Stomach (tissue), 9 donors: ENCODE data around the gene CAPN10. TPM values are rescaled to one million over a fixed set of nuclear protein-coding genes. Genes with fewer than 3 reads are reported as not detected.

Experiments used
- DNase-seq, 2 donors: peaks; one replicate each; pipeline versions ENCODE4 v3.0.0 to v3.0.0-alpha.2; 2013 to 2019
- H3K27ac ChIP-seq, 5 donors: fragments of 200-600 bp in 4 of 5; sonication (generic) in 4 of 5; one replicate each; pipeline ENCODE4 v1.5.1; 2013 to 2019; ENCODE audit warnings: mild to moderate bottlenecking in 1 of 5, moderate library complexity in 1 of 5
- H3K27me3 ChIP-seq, 3 donors: fragments of 200-600 bp; sonication (generic); one replicate each; pipeline ENCODE4 v1.5.1; 2017 to 2019; ENCODE audit warnings: mixed run types in 1 of 3
- H3K36me3 ChIP-seq, 4 donors: fragments of 200-600 bp; sonication (generic); 1 replicate in 3 of 4; 2 replicates in 1 of 4; pipeline ENCODE4 v1.5.1; 2016 to 2019
- H3K4me1 ChIP-seq, 4 donors: fragments of 200-600 bp; sonication (generic); one replicate each; pipeline ENCODE4 v1.5.1; 2016 to 2019
- H3K4me3 ChIP-seq, 4 donors: fragments of 200-600 bp; sonication (generic) in 3 of 4; one replicate each; pipeline ENCODE4 v1.5.1; 2016 to 2019; ENCODE audit warnings: mild to moderate bottlenecking in 1 of 4
- H3K9me3 ChIP-seq, 4 donors: fragments of 200-600 bp; sonication (generic); one replicate each; pipeline ENCODE4 v1.5.1; 2016 to 2019
- EP300 ChIP-seq: sonication (generic); formaldehyde crosslinking; IDR thresholded peaks from one replicate; pipeline ENCODE4 v1.6.1; 2017; ENCODE audit warnings: antibody characterized with exemption
- POLR2A ChIP-seq, 4 donors: fragments of 450-650 bp; IDR thresholded peaks; one replicate each; pipeline ENCODE4 v1.6.1; 2016; ENCODE audit warnings: antibody characterized with exemption in 4 of 4, control low read depth in 2 of 4, mild to moderate bottlenecking in 1 of 4, moderate library complexity in 1 of 4
- POLR2AphosphoS5 ChIP-seq, 3 donors: sonication (generic); formaldehyde crosslinking; IDR thresholded peaks; one replicate each; pipeline ENCODE4 v1.6.1; 2016; ENCODE audit warnings: antibody characterized with exemption in 3 of 3
- WGBS, 5 donors: extraction: QIAGEN DNeasy Blood & Tissue Kit in 3 of 5; methylation state at CpG; one replicate each; pipeline versions ENCODE4 v1.1.5 to v1.1.7; 2013 to 2018; 5-methylcytosine and 5-hydroxymethylcytosine counted together
- intact Hi-C: fragments of 100-400 bp; cut with DNase I; formaldehyde crosslinking; loops from one replicate; pipeline ENCODE4 v1.15.1; 2023; ENCODE audit warnings: low total_unique reads
- polyA plus RNA-seq, 3 donors: library from polyadenylated mRNA; stranded (reverse); fragments of 200-250 nt; gene quantifications; one replicate each; pipeline ENCODE4 v1.2.3, GENCODE V29; 2013
- total RNA-seq, 5 donors: library from RNA; depleted of rRNA; stranded (reverse); fragments of >200 nt; gene quantifications; one replicate each; pipeline versions ENCODE4 v1.1.0 to v1.2.3, GENCODE V29; 2014 to 2016
- TF ChIP-seq, protein P1 (sequence below), 7 experiments: fragments of 450-650 bp in 4 of 7; fragments of 200-600 bp in 3 of 7; sonication (generic) in 3 of 7; IDR thresholded peaks; one replicate each; pipeline ENCODE4 v1.5.1; 2016 to 2019; ENCODE audit warnings: antibody characterized with exemption in 7 of 7, control low read depth in 2 of 7, mild to moderate bottlenecking in 1 of 7
- donor health status: healthy with polysubstance abuse.
- donor health status: Bipolar disorder and iron deficiency.
- donor health status: healthy.

The CAPN10 gene
- total and polyA plus RNA-seq, 8 donors = 17.7 to 197 (median 36.6) TPM

DNA sequence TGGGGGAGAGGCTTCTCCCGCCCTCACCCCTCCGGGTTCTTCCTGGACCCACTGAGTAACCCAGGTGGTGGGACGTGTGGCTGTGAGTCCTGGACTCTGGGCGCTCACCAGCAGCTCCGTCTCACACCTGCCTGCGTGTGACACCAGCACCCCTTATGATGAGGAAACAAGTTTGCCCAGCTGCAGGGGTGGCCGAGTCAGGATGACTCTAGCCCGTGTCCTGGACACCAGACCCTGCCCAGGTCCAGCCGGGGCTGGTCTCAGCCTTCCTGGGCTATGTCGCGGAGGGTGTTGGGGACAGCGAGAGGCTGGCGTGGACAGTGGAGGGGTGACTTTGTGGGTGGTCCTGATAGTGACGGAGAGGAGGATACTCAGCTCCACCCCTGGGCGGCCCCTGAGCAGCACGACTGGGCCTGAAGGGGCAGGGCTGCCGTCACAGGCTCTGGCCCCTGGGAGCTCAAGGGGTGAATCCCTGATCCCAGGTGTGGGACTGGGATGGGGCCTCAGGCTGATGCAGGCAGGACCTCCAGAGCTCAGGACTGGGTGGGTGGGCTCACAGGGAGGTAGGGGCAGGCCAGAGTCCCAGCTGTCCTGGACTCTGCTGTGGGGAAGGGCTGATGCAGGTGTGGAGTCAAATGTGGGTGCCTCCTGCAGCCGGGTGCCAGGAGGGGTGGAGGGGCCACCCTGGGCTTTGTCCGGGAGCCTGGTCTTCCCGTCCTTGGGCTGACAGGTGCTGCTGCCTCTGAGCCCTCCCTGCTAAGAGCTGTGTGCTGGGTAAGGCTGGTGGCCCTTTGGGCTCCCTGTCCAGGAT is 42.5 kb downstream of the CAPN10 start:
- Histone ChIP-seq H3K27ac (no peak overlapping the region), H3K4me1 (peaks cover 0 to 13% (median 6%) of the 10 kb centered on the region in 4 donors), H3K9me3 (peaks cover 0 to 10% (median 6%) of the 10 kb centered on the region in 4 donors), H3K4me3 (no peak overlapping the region), H3K36me3 (peaks cover 0 to 23% (median 18%) of the 10 kb centered on the region in 4 donors), H3K27me3 (peaks cover 0 to 12% (median 0%) of the 10 kb centered on the region in 3 donors)
- no peak for TF ChIP-seq POLR2AphosphoS5 (IDR thresholded peaks at IDR 0.05)
- no peak for TF ChIP-seq POLR2A (IDR thresholded peaks at IDR 0.05)
- no peak for TF ChIP-seq EP300
- TF ChIP-seq, protein P1, sequence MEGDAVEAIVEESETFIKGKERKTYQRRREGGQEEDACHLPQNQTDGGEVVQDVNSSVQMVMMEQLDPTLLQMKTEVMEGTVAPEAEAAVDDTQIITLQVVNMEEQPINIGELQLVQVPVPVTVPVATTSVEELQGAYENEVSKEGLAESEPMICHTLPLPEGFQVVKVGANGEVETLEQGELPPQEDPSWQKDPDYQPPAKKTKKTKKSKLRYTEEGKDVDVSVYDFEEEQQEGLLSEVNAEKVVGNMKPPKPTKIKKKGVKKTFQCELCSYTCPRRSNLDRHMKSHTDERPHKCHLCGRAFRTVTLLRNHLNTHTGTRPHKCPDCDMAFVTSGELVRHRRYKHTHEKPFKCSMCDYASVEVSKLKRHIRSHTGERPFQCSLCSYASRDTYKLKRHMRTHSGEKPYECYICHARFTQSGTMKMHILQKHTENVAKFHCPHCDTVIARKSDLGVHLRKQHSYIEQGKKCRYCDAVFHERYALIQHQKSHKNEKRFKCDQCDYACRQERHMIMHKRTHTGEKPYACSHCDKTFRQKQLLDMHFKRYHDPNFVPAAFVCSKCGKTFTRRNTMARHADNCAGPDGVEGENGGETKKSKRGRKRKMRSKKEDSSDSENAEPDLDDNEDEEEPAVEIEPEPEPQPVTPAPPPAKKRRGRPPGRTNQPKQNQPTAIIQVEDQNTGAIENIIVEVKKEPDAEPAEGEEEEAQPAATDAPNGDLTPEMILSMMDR (IDR thresholded peaks at IDR 0.05) = no peak
- 71 to 78% (median 76%) methylated on average over 9 to 20 of the region's 20 CpGs for WGBS, 5 donors
- intact Hi-C loops = no loop called here
- DNase-seq = no peak

DNA sequence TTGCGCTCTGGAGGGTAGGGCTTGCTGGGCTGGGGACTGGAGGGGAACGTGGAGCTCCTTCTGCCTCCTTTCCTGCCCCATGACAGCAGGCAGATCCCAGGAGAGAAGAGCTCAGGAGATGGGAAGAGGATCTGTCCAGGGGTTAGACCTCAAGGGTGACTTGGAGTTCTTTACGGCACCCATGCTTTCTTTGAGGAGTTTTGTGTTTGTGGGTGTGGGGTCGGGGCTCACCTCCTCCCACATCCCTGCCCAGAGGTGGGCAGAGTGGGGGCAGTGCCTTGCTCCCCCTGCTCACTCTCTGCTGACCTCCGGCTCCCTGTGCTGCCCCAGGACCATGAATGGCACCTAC is 43.1 kb downstream of the CAPN10 start:
- no peak for DNase-seq
- Histone ChIP-seq H3K4me3 (no peak overlapping the region), H3K4me1 (peaks cover 0 to 13% (median 5%) of the 10 kb centered on the region in 4 donors), H3K36me3 (peaks cover 0 to 23% (median 18%) of the 10 kb centered on the region in 4 donors), H3K27ac (no peak overlapping the region), H3K9me3 (peaks cover 0 to 14% (median 8%) of the 10 kb centered on the region in 4 donors), H3K27me3 (peaks cover 0 to 10% (median 0%) of the 10 kb centered on the region in 3 donors)
- intact Hi-C loops = no loop called here
- TF ChIP-seq POLR2A (IDR thresholded peaks at IDR 0.05) (no peak), EP300 (no peak), POLR2AphosphoS5 (IDR thresholded peaks at IDR 0.05) (no peak)
- TF ChIP-seq, protein P1 (IDR thresholded peaks at IDR 0.05) = no peak
- WGBS, 5 donors = 86 to 90% (median 88%) methylated on average over 4 to 5 of the region's 5 CpGs

DNA sequence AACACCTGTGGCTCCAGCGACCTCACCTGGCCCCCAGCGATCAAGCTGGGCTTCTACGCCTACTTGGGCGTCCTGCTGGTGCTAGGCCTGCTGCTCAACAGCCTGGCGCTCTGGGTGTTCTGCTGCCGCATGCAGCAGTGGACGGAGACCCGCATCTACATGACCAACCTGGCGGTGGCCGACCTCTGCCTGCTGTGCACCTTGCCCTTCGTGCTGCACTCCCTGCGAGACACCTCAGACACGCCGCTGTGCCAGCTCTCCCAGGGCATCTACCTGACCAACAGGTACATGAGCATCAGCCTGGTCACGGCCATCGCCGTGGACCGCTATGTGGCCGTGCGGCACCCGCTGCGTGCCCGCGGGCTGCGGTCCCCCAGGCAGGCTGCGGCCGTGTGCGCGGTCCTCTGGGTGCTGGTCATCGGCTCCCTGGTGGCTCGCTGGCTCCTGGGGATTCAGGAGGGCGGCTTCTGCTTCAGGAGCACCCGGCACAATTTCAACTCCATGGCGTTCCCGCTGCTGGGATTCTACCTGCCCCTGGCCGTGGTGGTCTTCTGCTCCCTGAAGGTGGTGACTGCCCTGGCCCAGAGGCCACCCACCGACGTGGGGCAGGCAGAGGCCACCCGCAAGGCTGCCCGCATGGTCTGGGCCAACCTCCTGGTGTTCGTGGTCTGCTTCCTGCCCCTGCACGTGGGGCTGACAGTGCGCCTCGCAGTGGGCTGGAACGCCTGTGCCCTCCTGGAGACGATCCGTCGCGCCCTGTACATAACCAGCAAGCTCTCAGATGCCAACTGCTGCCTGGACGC is 43.6 kb downstream of the CAPN10 start:
- Histone ChIP-seq H3K9me3 (peaks cover 0 to 14% (median 8%) of the 10 kb centered on the region in 4 donors), H3K27ac (no peak overlapping the region), H3K27me3 (peaks cover 0 to 4% (median 0%) of the 10 kb centered on the region in 3 donors), H3K4me1 (peaks cover 0 to 8% (median 2%) of the 10 kb centered on the region in 4 donors), H3K4me3 (no peak overlapping the region), H3K36me3 (peaks cover 0 to 23% (median 18%) of the 10 kb centered on the region in 4 donors)
- DNase-seq = no peak
- intact Hi-C loops = no loop called here
- TF ChIP-seq POLR2A (IDR thresholded peaks at IDR 0.05) = no peak
- no peak for TF ChIP-seq POLR2AphosphoS5 (IDR thresholded peaks at IDR 0.05)
- no peak for TF ChIP-seq EP300
- TF ChIP-seq, protein P1 (IDR thresholded peaks at IDR 0.05) = no peak
- WGBS, 5 donors = 95 to 99% (median 95%) methylated on average over 23 to 50 of the region's 50 CpGs

DNA sequence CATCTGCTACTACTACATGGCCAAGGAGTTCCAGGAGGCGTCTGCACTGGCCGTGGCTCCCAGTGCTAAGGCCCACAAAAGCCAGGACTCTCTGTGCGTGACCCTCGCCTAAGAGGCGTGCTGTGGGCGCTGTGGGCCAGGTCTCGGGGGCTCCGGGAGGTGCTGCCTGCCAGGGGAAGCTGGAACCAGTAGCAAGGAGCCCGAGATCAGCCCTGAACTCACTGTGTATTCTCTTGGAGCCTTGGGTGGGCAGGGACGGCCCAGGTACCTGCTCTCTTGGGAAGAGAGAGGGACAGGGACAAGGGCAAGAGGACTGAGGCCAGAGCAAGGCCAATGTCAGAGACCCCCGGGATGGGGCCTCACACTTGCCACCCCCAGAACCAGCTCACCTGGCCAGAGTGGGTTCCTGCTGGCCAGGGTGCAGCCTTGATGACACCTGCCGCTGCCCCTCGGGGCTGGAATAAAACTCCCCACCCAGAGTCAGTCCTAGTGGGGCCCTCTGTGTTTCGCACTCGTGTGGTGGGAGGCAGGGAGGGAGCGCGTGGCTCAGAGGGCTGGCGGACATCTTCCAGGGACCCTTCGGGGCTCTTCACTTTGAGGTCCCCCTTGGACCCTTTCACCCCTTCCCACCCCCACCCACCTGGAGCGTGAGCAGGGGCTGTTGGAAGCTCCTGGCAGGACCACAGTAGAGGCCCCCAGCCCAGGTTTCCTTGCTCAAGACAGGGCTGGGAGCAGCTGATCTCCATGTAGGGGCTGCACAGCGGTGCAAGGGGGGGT is 44.4 kb downstream of the CAPN10 start:
- no peak for TF ChIP-seq POLR2A (IDR thresholded peaks at IDR 0.05)
- TF ChIP-seq POLR2AphosphoS5 (IDR thresholded peaks at IDR 0.05) = no peak
- TF ChIP-seq, protein P1 (IDR thresholded peaks at IDR 0.05) = no peak
- TF ChIP-seq EP300 = no peak
- no peak for DNase-seq
- Histone ChIP-seq H3K4me1 (peaks cover 0 to 5% (median 0%) of the 10 kb centered on the region in 4 donors), H3K27me3 (no peaks in the 10 kb centered on the region), H3K9me3 (peaks cover 0 to 14% (median 8%) of the 10 kb centered on the region in 4 donors), H3K4me3 (no peak overlapping the region), H3K27ac (no peak overlapping the region), H3K36me3 (peaks cover 0 to 23% (median 18%) of the 10 kb centered on the region in 4 donors)
- 92 to 100% (median 94%) methylated on average over 2 to 21 of the region's 21 CpGs for WGBS, 5 donors
- intact Hi-C loops = no loop called here
